K562 (cell line): Measurements from ENCODE around the gene TBX1. TPM values are rescaled to one million over a fixed set of nuclear protein-coding genes. Genes with fewer than 3 reads are reported as not detected.

Source experiments
- ARHGAP35 ChIP-seq: fragments of 450-650 bp; IDR thresholded peaks from 2 replicates; pipeline ENCODE4 v1.6.1; 2018; ENCODE audit not compliant: partially characterized antibody
- BMI1 ChIP-seq: fragments of 150-350 bp; IDR thresholded peaks from 2 replicates; pipeline ENCODE4 v1.6.1; 2014; ENCODE audit warnings: low read length
- CBX8 ChIP-seq: fragments of 200-600 bp; sonication (generic); IDR thresholded peaks from 2 replicates; pipeline ENCODE4 v1.6.1; 2012; ENCODE audit warnings: borderline replicate concordance, mixed run types, low read depth, mild to moderate bottlenecking, moderate library complexity, mixed read lengths, low read length, control low read depth, inconsistent platforms; ENCODE audit not compliant: poor library complexity, severe bottlenecking; ENCODE audit errors: extremely low read depth
- CHCHD3 ChIP-seq: fragments of 250-450 bp; sonication (Bioruptor Pico); IDR thresholded peaks from 2 replicates; pipeline ENCODE4 v2.1.2; 2022; ENCODE audit warnings: mild to moderate bottlenecking
- CREM ChIP-seq: IDR thresholded peaks from 2 replicates; pipeline ENCODE4 v1.6.1; 2014; ENCODE audit warnings: antibody characterized with exemption, low read depth
- GTF2E2 ChIP-seq: fragments of 200-800 bp; sonication (Bioruptor generic); IDR thresholded peaks from 2 replicates; pipeline ENCODE4 v1.6.1; 2016; ENCODE audit warnings: missing genetic modification characterization, missing compliant biosample characterization
- MAZ ChIP-seq, 2 experiments: fragments of 450-650 bp in 1 of 2; sonication (generic) in 1 of 2; formaldehyde crosslinking; IDR thresholded peaks in 1 of 2; conservative IDR thresholded peaks in 1 of 2; 2 replicates each; pipeline versions ENCODE4 v1.4.0 to v1.5.0; 2020; ENCODE audit warnings: mild to moderate bottlenecking in 1 of 2, missing genetic modification reagents in 1 of 2
- NEUROD1 ChIP-seq: fragments of 150-350 bp; IDR thresholded peaks from 2 replicates; pipeline ENCODE4 v1.6.1; 2014; ENCODE audit warnings: borderline replicate concordance, low read length, low read depth; ENCODE audit not compliant: partially characterized antibody
- OTX1 ChIP-seq: fragments of 450-650 bp; formaldehyde crosslinking; IDR thresholded peaks from 2 replicates; pipeline ENCODE4 v1.4.0; 2022; ENCODE audit warnings: mild to moderate bottlenecking
- PCBP1 ChIP-seq: fragments of 200-400 bp; formaldehyde crosslinking; IDR thresholded peaks from 2 replicates; pipeline ENCODE4 v1.6.1; 2018; ENCODE audit warnings: mild to moderate bottlenecking, low read depth, low read length; ENCODE audit not compliant: poor library complexity, severe bottlenecking
- PRMT5 ChIP-seq: sonication (generic); formaldehyde crosslinking; IDR thresholded peaks from 2 replicates; pipeline ENCODE4 v1.5.0; 2020; ENCODE audit warnings: missing genetic modification reagents
- RUNX1 ChIP-seq: sonication (generic); IDR thresholded peaks from 2 replicates; pipeline ENCODE4 v1.6.1; 2016; ENCODE audit warnings: antibody characterized with exemption, low read depth
- TFE3 ChIP-seq: fragments of 450-650 bp; formaldehyde crosslinking; IDR thresholded peaks from 2 replicates; pipeline ENCODE4 v1.4.0; 2020; ENCODE audit warnings: mild to moderate bottlenecking, mixed read lengths
- ZNF253 ChIP-seq: fragments of 250-450 bp; sonication (Bioruptor Pico); conservative IDR thresholded peaks from 2 replicates; pipeline ENCODE4 v1.6.1; 2021; ENCODE audit warnings: mild to moderate bottlenecking
- ZNF431 ChIP-seq: sonication (generic); formaldehyde crosslinking; IDR thresholded peaks from 2 replicates; pipeline ENCODE4 v1.8.0; 2022; ENCODE audit warnings: mild to moderate bottlenecking, missing genetic modification reagents
- ZNF57 ChIP-seq: fragments of 450-650 bp; formaldehyde crosslinking; IDR thresholded peaks from 2 replicates; pipeline ENCODE4 v1.4.0; 2020; ENCODE audit warnings: mild to moderate bottlenecking, moderate library complexity
- polyA plus RNA-seq, 8 experiments: library from polyadenylated mRNA; depleted of rRNA in 4 of 8; stranded (reverse) in 5 of 8; unstranded in 3 of 8; fragments of >200 nt; fragmentation: Nextera tagmentation in 2 of 8; fragmentation: Illumina TruSeq in 1 of 8; extraction: Ambion mirVana in 2 of 8; extraction: Trizol in 1 of 8; gene quantifications; 2 replicates each; pipeline versions ENCODE4 v1.2.1 to v1.2.3, GENCODE V29; 2011 to 2014; ENCODE audit warnings: inconsistent platforms in 1 of 8, missing spikeins in 1 of 8
- total RNA-seq, 7 experiments: library from RNA; depleted of rRNA in 6 of 7; stranded (reverse); fragments of >200 nt in 6 of 7; fragmentation: Illumina TruSeq in 2 of 7; extraction: Trizol in 2 of 7; gene quantifications; 2 replicates each; pipeline versions ENCODE4 v1.2.1 to v1.2.3, GENCODE V29; 2011 to 2021; ENCODE audit warnings: low replicate concordance in 1 of 7
- TF ChIP-seq, protein P1 (sequence below): fragments of 250-450 bp; sonication (Bioruptor Pico); IDR thresholded peaks from 2 replicates; pipeline ENCODE4 v1.9.0; 2021; ENCODE audit warnings: mild to moderate bottlenecking

Gene TBX1
- total and polyA plus RNA-seq, 9 of the 15 experiments (the other 6 are each of a cell fraction or from before 2014, with no cell fraction given) = 0.07 to 35.0 (median 3.9) TPM

- TF ChIP-seq ZNF57 (CRISPR knock-in tag) (no peak), TFE3 (CRISPR knock-in tag) (no peak), PRMT5 (CRISPR knock-in tag) (0 out of 2 replicates have a peak, but pooled peaks have one; percentile 73), CBX8 (no peak), CHCHD3 (CRISPR knock-in tag) (peak; percentile 26; the same call in 1 of the 2 replicates), CREM (no peak), OTX1 (CRISPR knock-in tag) (no peak), MAZ (CRISPR knock-in tag; conservative IDR thresholded peaks at IDR 0.05 in 1 of 2, IDR thresholded peaks at IDR 0.05 in 1 of 2) (peak in 1 of 2 experiments; percentile 39; a peak in 2 of 4 replicates), RUNX1 (peak; percentile 51; the same call in 1 of the 2 replicates), ZNF431 (CRISPR knock-in tag) (no peak), BMI1 (no peak), ARHGAP35 (no peak), GTF2E2 (tag) (no peak), NEUROD1 (peak; percentile 13), PCBP1 (no peak), ZNF253 (CRISPR knock-in tag) (no peak)
- TF ChIP-seq, protein P1, sequence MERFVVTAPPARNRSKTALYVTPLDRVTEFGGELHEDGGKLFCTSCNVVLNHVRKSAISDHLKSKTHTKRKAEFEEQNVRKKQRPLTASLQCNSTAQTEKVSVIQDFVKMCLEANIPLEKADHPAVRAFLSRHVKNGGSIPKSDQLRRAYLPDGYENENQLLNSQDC (CRISPR knock-in tag) = 0 out of 2 replicates have a peak, but pooled peaks have one; percentile 34
- TF ChIP-seq, all 486 proteins: peak for 23
These were observed 13.0 kb downstream of the TBX1 start (continued) for GRCh38 chr22:19773470-19774040.
